ENCODE data around the gene NLGN1.
"Not testable (repeated sequence)": the region's sequence is repeated elsewhere in the genome, so short reads cannot be mapped to it uniquely, and the experiment has no call there.

Gene NLGN1

GRCh38 chr3:174211896-174212295 lies 814.4 kb downstream of the NLGN1 start:
- not testable (repeated sequence) for DNase-seq

- peak in 1 of 58 donors; percentile 13 for DNase-seq
Observed at GRCh38 chr3:174215456-174215855, 817.9 kb downstream of the NLGN1 start.

GRCh38 chr3:174216019-174216418 lies 818.5 kb downstream of the NLGN1 start:
- DNase-seq, result no peak

- DNase-seq, result no peak
Observed at GRCh38 chr3:174216946-174217718, 819.6 kb downstream of the NLGN1 start.

- no peak for DNase-seq
Observed at GRCh38 chr3:174218016-174218415, 820.5 kb downstream of the NLGN1 start.

- DNase-seq, result no peak
Observed at GRCh38 chr3:174219738-174220137, 822.2 kb downstream of the NLGN1 start.

- DNase-seq, result no peak
Observed at GRCh38 chr3:174220775-174221554, 823.4 kb downstream of the NLGN1 start.

- no peak for DNase-seq
Observed at GRCh38 chr3:174223042-174223441, 825.5 kb downstream of the NLGN1 start.

- DNase-seq, result no peak
Observed at GRCh38 chr3:174223626-174224025, 826.1 kb downstream of the NLGN1 start.

- no peak for DNase-seq
Observed at GRCh38 chr3:174229916-174230315, 832.4 kb downstream of the NLGN1 start.

GRCh38 chr3:174232028-174232657 lies 834.6 kb downstream of the NLGN1 start:
- DNase-seq, result not testable (repeated sequence)

GRCh38 chr3:174232658-174233429 lies 835.3 kb downstream of the NLGN1 start:
- no peak for DNase-seq

- DNase-seq, result no peak
Observed at GRCh38 chr3:174233511-174233910, 836.0 kb downstream of the NLGN1 start.

- no peak for DNase-seq
Observed at GRCh38 chr3:174242311-174243041, 844.9 kb downstream of the NLGN1 start.

GRCh38 chr3:174243171-174243570 lies 845.6 kb downstream of the NLGN1 start:
- no peak for DNase-seq

GRCh38 chr3:174247687-174248152 lies 850.2 kb downstream of the NLGN1 start:
- DNase-seq, result no peak

GRCh38 chr3:174251681-174252080 lies 854.1 kb downstream of the NLGN1 start:
- DNase-seq, result no peak

GRCh38 chr3:174253196-174253823 lies 855.8 kb downstream of the NLGN1 start:
- no peak for DNase-seq

GRCh38 chr3:174253940-174254339 lies 856.4 kb downstream of the NLGN1 start:
- no peak for DNase-seq

- DNase-seq, result no peak
Observed at GRCh38 chr3:174255454-174255853, 857.9 kb downstream of the NLGN1 start.

Measured in anterior cingulate cortex (tissue), 58 donors.